ENCODE measurements around the gene DYNC1I1. TPM values are rescaled to one million over a fixed set of nuclear protein-coding genes. Genes with fewer than 3 reads are reported as not detected.

Gene DYNC1I1
- total RNA-seq, 1 donor: 0.54 TPM

DNA sequence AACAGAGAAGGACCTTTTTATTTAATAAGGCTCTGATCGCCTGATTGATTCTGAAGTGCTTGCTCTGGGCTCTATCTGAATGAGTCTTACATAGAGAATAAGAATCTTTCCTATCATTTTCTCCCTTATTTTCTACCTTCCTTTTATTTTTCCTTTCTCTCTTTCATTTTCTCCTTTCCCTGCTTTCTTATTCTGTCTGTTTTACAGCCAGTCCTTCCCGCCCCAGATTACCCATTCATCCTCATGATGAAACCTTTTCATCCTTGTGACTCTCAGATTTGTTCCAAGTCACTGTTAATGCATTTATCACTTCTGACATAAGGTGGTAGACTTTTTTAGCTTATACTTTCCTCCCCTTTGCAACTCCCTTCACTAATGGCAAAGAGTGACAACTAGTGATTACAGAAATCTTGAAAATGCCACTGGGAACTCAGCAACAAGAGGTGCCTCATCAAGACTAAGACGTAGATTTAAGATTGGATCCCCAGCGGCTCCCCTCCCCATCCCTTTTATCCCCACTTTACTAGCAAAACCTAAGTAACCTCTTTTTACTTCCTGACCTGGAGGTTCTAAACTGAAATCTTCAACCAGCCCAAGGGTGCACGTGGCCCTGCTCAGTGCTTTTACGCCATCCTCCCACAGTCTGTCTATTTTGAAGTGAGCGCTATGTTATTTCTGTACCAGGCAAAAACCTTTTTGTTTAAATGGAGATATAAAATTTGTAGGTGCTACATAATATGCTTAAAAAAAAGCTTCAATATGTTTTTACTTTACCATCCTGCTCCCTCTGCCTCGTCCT is 179.8 kb downstream of the DYNC1I1 start:
- DNase-seq (ENCODE audit: low read depth in 2 of 3, low spot score in 2 of 3): no peak

- no peak for DNase-seq (ENCODE audit: low read depth in 2 of 3, low spot score in 2 of 3)
These were observed 180.5 kb downstream of the DYNC1I1 start for GRCh38 chr7:95952851-95953250.

- DNase-seq (ENCODE audit: low read depth in 2 of 3, low spot score in 2 of 3): no peak
These were observed 183.4 kb downstream of the DYNC1I1 start for GRCh38 chr7:95955748-95956147.

DNA sequence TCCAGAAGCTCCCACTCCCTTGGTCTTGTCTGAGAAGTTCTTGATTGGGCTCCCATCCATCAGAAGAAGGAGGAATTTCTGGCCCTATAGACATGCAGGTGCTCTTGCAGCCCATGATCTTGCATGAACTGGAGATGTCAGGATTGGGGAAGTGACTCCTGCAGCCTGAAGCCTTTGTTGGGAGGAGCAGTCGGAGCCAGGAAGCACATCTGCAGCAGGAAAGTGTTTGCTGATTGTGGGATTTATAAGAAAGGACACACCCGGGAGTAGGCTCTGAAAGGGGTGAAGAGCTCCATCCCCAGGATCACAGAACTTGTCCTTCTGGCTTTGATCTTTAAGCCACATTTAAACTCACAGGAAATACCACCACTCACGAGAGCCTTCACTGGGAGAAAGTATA is 185.2 kb downstream of the DYNC1I1 start:
- no peak for DNase-seq (ENCODE audit: low read depth in 2 of 3, low spot score in 2 of 3)

GRCh38 chr7:95960706-95961244 is 188.4 kb downstream of the DYNC1I1 start:
- no peak for DNase-seq (ENCODE audit: low read depth in 2 of 3, low spot score in 2 of 3)

GRCh38 chr7:95963446-95963990 is 191.2 kb downstream of the DYNC1I1 start:
- no peak for DNase-seq (ENCODE audit: low read depth in 2 of 3, low spot score in 2 of 3)

GRCh38 chr7:95971716-95972115 is 199.4 kb downstream of the DYNC1I1 start:
- no peak for DNase-seq (ENCODE audit: low read depth in 2 of 3, low spot score in 2 of 3)

DNA sequence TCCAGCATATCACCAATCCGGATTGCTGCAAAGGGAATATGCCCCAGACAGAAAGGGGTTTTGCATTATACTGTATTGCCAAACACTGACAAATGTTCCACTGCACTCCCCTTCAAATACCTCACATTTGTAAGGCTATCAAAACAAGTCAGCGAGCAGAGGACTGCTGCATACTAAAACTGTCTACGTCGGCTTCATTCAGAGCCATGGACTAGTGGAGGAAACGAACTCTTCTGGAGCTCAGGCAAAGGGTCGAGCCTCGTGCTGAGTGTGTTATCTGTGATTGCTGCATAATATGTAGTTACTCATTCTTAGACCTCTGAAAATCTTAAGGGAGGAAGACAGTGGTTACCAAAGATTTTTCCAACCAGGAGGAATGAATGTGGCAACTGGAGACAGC is 200.2 kb downstream of the DYNC1I1 start:
- DNase-seq (ENCODE audit: low read depth in 2 of 3, low spot score in 2 of 3): no peak

GRCh38 chr7:95974108-95974507 is 201.8 kb downstream of the DYNC1I1 start:
- DNase-seq (ENCODE audit: low read depth in 2 of 3, low spot score in 2 of 3): no peak

- DNase-seq (ENCODE audit: low read depth in 2 of 3, low spot score in 2 of 3): no peak
These were observed 204.2 kb downstream of the DYNC1I1 start for GRCh38 chr7:95976369-95977060.

GRCh38 chr7:95977994-95978393 is 205.6 kb downstream of the DYNC1I1 start:
- DNase-seq (ENCODE audit: low read depth in 2 of 3, low spot score in 2 of 3): no peak

- no peak for DNase-seq (ENCODE audit: low read depth in 2 of 3, low spot score in 2 of 3)
These were observed 207.8 kb downstream of the DYNC1I1 start for GRCh38 chr7:95980167-95980566.

DNA sequence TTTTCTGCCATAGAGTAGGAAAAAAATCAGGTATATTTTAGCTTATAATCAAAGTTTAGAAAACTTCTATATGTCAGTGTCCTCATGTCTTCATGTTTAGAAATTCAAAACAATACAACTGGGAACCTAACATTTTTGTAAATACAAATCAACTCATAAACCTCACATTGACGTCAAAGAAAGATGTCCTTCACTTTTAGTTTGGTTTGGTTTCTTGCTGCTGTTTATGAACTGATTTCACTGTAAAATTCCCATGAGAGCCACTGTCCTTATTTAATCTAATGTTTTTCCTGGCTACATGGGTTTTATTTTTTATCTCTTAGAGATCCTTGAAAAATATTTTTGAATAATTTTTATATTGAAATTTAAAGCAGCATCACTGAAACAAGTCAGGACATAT is 208.4 kb downstream of the DYNC1I1 start:
- DNase-seq (ENCODE audit: low read depth in 2 of 3, low spot score in 2 of 3): no peak

- DNase-seq (ENCODE audit: low read depth in 2 of 3, low spot score in 2 of 3): no peak
These were observed 213.9 kb downstream of the DYNC1I1 start for GRCh38 chr7:95986178-95986764.

GRCh38 chr7:95989301-95989700 is 216.9 kb downstream of the DYNC1I1 start:
- no peak for DNase-seq (ENCODE audit: low read depth in 2 of 3, low spot score in 2 of 3)

DNA sequence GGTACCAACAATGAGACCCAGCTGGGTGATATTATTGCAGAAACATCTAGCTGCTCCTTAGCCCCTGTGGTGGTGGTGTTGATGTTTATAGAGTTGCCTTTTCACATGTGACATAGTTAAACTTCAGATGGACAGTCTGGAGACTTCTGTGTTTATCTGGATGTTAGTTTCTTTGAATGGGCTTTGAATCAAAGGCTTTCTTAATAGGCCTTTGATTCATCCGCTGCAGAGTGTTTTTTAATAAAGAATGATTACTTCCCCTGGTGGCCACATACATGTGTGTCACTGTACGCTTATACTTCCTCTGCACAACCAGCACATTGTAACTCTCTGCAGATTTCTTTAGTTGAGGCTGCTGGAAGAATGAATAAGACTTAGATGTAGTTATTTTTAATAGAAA is 221.0 kb downstream of the DYNC1I1 start:
- no peak for DNase-seq (ENCODE audit: low read depth in 2 of 3, low spot score in 2 of 3)

DNA sequence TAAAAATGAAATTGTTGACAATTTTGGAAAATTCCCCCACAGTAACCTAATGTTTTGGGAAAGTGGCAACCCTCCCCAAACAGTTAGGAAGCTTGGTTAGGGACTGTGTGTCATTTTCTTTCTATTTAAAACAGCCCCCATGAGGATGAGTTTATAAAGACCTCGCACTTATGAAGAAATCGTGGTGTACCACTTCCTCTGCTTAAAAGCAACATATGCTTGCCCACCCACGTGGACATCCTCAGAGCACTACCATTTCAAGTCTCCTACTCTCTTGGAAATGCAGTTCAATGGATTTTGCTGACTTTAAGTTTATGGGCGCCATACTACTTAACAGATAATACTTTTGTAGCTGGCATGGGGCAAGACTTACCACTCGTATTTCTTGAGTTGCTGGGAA is 223.8 kb downstream of the DYNC1I1 start:
- DNase-seq (ENCODE audit: low read depth in 2 of 3, low spot score in 2 of 3): no peak

DNA sequence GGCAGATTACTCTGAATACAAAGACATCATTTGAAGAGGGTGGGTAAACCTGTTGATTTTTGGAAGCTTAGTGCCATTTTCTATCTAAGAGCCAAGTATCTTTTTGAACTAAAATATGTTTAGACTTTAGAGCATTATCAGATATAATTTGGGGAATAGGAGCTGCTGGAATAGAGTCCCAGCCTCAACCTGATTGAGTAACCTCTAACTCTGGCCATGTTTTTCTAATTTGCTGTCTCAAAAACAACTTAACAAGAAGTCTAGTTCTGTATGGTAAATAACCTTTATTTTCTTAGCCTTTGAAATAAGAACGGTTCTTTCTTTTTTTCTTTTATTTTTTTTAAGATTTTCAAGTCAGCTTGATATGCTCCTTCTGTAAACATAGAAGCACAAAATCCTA is 224.5 kb downstream of the DYNC1I1 start:
- DNase-seq (ENCODE audit: low read depth in 2 of 3, low spot score in 2 of 3): no peak

DNA sequence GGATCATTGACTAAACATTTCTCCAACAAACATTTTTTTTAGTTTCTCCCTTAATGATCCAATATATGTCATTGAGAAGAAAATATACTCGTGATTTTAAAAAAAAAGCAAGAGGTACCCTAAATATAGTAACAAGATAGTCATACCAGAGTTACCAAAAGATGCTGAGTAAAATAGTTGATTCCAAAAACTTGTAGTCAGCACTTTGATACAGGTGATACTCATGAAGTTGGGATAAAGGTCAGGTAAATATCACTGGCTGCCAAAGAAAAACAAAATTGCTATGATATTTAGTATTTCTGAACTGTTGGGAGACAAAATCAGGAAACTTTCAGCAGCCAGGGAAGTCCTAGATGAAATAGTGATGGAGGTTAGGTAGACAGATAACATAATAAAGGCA is 225.3 kb downstream of the DYNC1I1 start:
- no peak for DNase-seq (ENCODE audit: low read depth in 2 of 3, low spot score in 2 of 3)

DNA sequence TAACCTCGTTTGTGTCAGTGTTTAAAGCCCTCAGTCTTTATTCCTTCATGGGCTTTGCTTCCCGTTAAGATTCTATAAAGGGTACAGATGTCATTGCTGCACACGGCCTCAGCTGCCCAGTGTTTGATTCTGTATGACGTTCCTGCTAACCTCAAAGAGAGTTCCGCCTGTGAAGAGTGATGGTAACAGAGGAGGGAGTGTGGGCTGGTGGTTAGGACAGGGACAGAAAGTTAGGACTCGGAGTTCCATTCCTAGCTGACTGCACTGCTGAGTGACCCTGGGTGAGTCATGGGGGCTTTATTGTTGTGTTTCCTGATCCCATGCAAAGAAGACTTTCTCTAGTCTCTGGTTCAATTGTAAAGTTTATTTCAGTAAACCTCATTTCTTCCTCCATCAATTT is 227.1 kb downstream of the DYNC1I1 start:
- no peak for DNase-seq (ENCODE audit: low read depth in 2 of 3, low spot score in 2 of 3)

GRCh38 chr7:96004578-96004977 is 232.2 kb downstream of the DYNC1I1 start:
- DNase-seq (ENCODE audit: low read depth in 2 of 3, low spot score in 2 of 3): no peak

Data from hematopoietic multipotent progenitor cell (in vitro differentiated cells).